Measurements from ENCODE around the gene PPL. TPM values are rescaled to one million over a fixed set of nuclear protein-coding genes. Genes with fewer than 3 reads are reported as not detected.

Gene PPL
- total and polyA plus RNA-seq, 2 of the 8 experiments (the other 6 are each of a cell fraction or from before 2014, with no cell fraction given) = 11.3 to 29.5 TPM

GRCh38 chr16:4914528-4915225 lies 22.3 kb downstream of the PPL start (continued):
- TF ChIP-seq CHD7 (IDR thresholded peaks at IDR 0.05; ENCODE audit: insufficient replicate concordance, low read length) (no peak), ZNF274 (IDR thresholded peaks at IDR 0.05; ENCODE audit: borderline replicate concordance, extremely low read depth, low read length) (no peak), HDAC6 (IDR thresholded peaks at IDR 0.05; ENCODE audit: low read depth, low read length) (no peak), EZH2 (IDR thresholded peaks at IDR 0.05; ENCODE audit: low read depth, low read length, severe bottlenecking) (no peak), ASH2L (IDR thresholded peaks at IDR 0.05; ENCODE audit: low read length) (no peak)

Measured in H1 (cell line).